Endothelial cell of umbilical vein (primary cell): ENCODE results near the gene LRRN1.

Source experiments
- CTCF ChIP-seq, 2 donors: IDR thresholded peaks; 1 replicate in 1 of 2; 2 replicates in 1 of 2; pipeline ENCODE4 v1.5.1; 2011; ENCODE audit warnings: low read length in 2 of 2, mild to moderate bottlenecking in 2 of 2, moderate library complexity in 2 of 2, control low read depth in 1 of 2, inconsistent platforms in 1 of 2, low read depth in 1 of 2; ENCODE audit not compliant: insufficient read depth in 1 of 2; ENCODE audit errors: extremely low read depth in 1 of 2
- POLR2A ChIP-seq: IDR thresholded peaks from 2 replicates; pipeline ENCODE4 v1.6.1; 2012; ENCODE audit warnings: low read depth, mild to moderate bottlenecking, control low read depth, low read length

GRCh38 chr3:3816034-3816433 lies 16.8 kb downstream of the LRRN1 start:
- TF ChIP-seq CTCF (IDR thresholded peaks at IDR 0.05; ENCODE audit: extremely low read depth in 1 of 2, insufficient read depth in 1 of 2, low read depth in 1 of 2, low read length in 2 of 2) (no peak), POLR2A (no peak)
